MCF 10A (cell line): ENCODE measurements around the gene DNAJC17. TPM values are rescaled to one million over a fixed set of nuclear protein-coding genes. Genes with fewer than 3 reads are reported as not detected.

Experiments
- BruUV-seq: library from RNA; stranded (reverse); fragments of 400-500 nt; replicated peaks from 2 replicates; lab custom pipeline; 2021; lab: Mats Ljungman, UMichigan
- CTCF ChIA-PET: fragments of 300-600 bp; sonication (Branson Sonifier 250); formaldehyde crosslinking; extraction: SDS; loops from one replicate; lab custom pipeline; 2021; ENCODE audit warnings: antibody characterized with exemption, inconsistent platforms; lab: Yijun Ruan, JAX
- POLR2A ChIA-PET: fragments of 300-600, 350-650 bp; sonication (Branson Sonifier 250); formaldehyde crosslinking; extraction: SDS; loops from one replicate; lab custom pipeline; 2020; ENCODE audit warnings: antibody characterized with exemption, inconsistent platforms; lab: Yijun Ruan, JAX
- DNase-seq: peaks from one replicate; pipeline ENCODE4 v3.0.0-alpha.2; 2018; ENCODE audit not compliant: unreplicated experiment
- H3K27ac Mint-ChIP-seq: one replicate; pipeline ENCODE4 v1.8.0; 2022; ENCODE audit warnings: mild to moderate bottlenecking, low read depth, mixed read lengths; ENCODE audit not compliant: unreplicated experiment
- H3K27me3 Mint-ChIP-seq: one replicate; pipeline ENCODE4 v1.8.0; 2022; ENCODE audit warnings: mixed read lengths; ENCODE audit not compliant: insufficient read depth, unreplicated experiment
- H3K36me3 Mint-ChIP-seq: one replicate; pipeline ENCODE4 v1.8.0; 2022; ENCODE audit warnings: mild to moderate bottlenecking, moderate library complexity, mixed read lengths; ENCODE audit not compliant: insufficient read depth, unreplicated experiment
- H3K4me1 Mint-ChIP-seq: one replicate; pipeline ENCODE4 v1.8.0; 2022; ENCODE audit warnings: mixed read lengths; ENCODE audit not compliant: insufficient read depth, unreplicated experiment
- H3K4me3 Mint-ChIP-seq: one replicate; pipeline ENCODE4 v1.8.0; 2022; ENCODE audit warnings: mild to moderate bottlenecking, moderate library complexity, mixed read lengths; ENCODE audit not compliant: unreplicated experiment
- H3K9me3 Mint-ChIP-seq: one replicate; pipeline ENCODE4 v1.8.0; 2022; ENCODE audit warnings: mixed read lengths; ENCODE audit not compliant: unreplicated experiment
- intact Hi-C: fragments of 100-400 bp; cut with micrococcal nuclease; formaldehyde crosslinking; loops from 2 replicates; pipeline ENCODE4 v1.14.1; 2022
- total RNA-seq: library from RNA; stranded (reverse); gene quantifications from 2 replicates; pipeline ENCODE4 v1.2.3, GENCODE V29; 2022
- TF ChIP-seq, protein P1 (sequence below): fragments of 200-600 bp; IDR thresholded peaks from one replicate; pipeline ENCODE4 v1.8.0; 2022; ENCODE audit warnings: antibody characterized with exemption, mild to moderate bottlenecking; ENCODE audit not compliant: unreplicated experiment

DNAJC17 gene
- total RNA-seq, 1 experiment from 2014 or later = 55.1 TPM

DNA sequence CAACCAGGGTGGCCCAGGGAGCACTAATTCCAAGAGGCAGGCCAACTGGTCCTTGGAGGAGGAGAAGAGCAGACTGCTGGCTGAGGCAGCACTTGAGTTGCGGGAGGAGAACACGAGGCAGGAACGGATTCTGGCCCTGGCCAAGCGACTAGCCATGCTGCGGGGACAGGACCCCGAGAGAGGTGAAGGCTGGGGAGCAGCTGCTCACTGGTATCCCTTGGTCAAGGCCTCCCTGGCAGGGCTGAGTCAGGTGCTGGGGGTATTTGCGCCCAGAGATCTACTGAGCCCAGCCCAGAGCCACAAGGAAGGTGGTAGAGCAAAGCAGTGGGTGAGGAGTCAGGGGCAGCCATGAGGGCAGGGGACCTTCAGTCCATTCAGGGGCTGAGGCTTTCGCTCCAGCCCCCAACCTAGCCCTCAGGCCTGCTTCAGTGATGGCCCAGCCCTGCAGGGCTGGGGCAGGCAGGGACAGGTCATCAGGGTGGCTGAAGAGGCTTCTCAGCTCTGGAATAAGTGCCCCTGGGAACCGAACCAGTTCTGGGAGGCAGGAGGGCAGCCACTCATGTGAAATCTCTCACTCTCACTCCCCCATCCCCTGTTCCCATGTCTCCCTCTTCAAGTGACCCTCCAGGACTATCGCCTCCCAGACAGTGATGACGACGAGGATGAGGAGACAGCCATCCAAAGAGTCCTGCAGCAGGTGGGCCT is 5.6 kb upstream of the DNAJC17 start:
- no peak for DNase-seq
- Mint-ChIP-seq H3K4me1 (peaks cover 12% of the 10 kb centered on the region), H3K4me3 (no peak overlapping the region), H3K27ac (no peak overlapping the region), H3K27me3 (no peaks in the 10 kb centered on the region), H3K9me3 (no peaks in the 10 kb centered on the region), H3K36me3 (peaks cover 17% of the 10 kb centered on the region)
- no TSS peak for BruUV-seq
- POLR2A ChIA-PET = interaction anchor here (0.6 kb wide), 1 partner anchor 47 kb away, joined by 4 read pairs; no protein-coding TSS in a partner anchor
- TF ChIP-seq, protein P1, sequence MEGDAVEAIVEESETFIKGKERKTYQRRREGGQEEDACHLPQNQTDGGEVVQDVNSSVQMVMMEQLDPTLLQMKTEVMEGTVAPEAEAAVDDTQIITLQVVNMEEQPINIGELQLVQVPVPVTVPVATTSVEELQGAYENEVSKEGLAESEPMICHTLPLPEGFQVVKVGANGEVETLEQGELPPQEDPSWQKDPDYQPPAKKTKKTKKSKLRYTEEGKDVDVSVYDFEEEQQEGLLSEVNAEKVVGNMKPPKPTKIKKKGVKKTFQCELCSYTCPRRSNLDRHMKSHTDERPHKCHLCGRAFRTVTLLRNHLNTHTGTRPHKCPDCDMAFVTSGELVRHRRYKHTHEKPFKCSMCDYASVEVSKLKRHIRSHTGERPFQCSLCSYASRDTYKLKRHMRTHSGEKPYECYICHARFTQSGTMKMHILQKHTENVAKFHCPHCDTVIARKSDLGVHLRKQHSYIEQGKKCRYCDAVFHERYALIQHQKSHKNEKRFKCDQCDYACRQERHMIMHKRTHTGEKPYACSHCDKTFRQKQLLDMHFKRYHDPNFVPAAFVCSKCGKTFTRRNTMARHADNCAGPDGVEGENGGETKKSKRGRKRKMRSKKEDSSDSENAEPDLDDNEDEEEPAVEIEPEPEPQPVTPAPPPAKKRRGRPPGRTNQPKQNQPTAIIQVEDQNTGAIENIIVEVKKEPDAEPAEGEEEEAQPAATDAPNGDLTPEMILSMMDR = no peak
- CTCF ChIA-PET = interaction anchor here (0.6 kb wide), 2 partner anchors 25 to 378 kb away, joined by 3 read pairs; no protein-coding TSS in a partner anchor
- intact Hi-C loops = no loop called here

DNA sequence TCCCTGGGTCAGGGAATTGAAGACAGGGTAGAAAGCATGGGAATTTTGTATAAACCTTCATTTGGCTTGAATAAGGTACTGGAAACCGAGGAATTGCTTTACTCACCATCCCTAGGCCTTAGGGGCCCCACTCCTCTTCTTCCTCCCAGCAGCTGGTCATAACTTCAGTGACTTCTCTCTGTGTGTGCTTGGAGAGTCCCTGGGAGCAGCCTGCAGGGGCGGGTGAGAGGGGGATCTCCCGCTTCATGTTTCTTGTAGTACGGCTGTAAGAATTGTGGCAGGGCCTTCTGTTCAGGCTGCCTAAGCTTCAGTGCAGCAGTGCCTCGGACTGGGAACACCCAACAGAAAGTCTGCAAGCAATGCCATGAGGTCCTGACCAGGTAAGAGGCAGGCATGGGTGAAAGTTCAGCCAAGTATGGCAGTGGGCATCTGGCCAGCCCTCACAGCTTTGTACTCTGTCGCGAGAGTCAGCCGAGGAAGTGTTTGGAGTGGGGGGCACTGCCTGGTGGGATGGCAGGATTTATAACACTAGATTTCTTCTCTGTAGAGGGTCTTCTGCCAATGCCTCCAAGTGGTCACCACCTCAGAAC is 1.7 kb upstream of the DNAJC17 start:
- Mint-ChIP-seq H3K36me3 (peaks cover 12% of the 10 kb centered on the region), H3K27ac (no peak overlapping the region), H3K27me3 (no peaks in the 10 kb centered on the region), H3K9me3 (no peaks in the 10 kb centered on the region), H3K4me3 (peak overlapping the region; percentile 81), H3K4me1 (peaks cover 12% of the 10 kb centered on the region)
- TF ChIP-seq, protein P1 = no peak
- POLR2A ChIA-PET = interaction anchor here (2.5 to 3.7 kb wide), 3 partner anchors 26 to 86 kb away, joined by 11 to 47 read pairs (median 17); partner anchors contain the start of genes SPINT1 and VPS18
- CTCF ChIA-PET = interaction anchor here (2.1 kb wide), 1 partner anchor 49 kb away, joined by 8 read pairs; no protein-coding TSS in a partner anchor
- BruUV-seq = no TSS peak
- intact Hi-C loops = no loop called here
- no peak for DNase-seq

DNA sequence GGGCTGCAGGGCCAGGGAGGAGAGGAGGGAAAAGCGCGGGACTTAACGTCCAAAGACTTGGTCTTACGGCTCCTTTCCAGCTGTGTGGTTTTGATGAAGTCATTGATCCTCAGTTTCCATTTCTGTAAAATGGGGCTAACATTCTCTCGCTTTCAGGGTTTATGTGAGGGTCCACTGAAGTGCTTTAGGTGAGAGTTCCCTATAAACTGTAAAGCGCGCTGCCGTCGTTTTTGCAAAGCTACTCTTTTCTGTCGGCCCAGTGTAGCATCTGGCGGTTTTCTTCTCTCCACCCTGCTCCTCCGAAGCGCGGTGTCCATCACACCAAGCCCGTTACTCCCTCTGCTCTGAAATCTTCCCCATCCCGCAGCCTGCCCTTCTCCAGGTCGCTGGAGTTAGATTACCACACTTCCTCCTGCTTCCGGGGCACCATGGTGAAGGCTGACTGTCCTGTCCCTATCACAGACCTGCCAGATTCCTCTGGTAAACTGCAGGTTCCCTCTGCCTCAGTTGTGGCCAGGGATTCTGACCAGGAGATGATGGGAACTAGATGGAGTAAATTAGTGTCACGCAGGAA is 702 bp upstream of the DNAJC17 start:
- intact Hi-C loops = no loop called here
- Mint-ChIP-seq H3K4me3 (peak overlapping the region; percentile 81), H3K27me3 (no peaks in the 10 kb centered on the region), H3K4me1 (peaks cover 12% of the 10 kb centered on the region), H3K9me3 (no peaks in the 10 kb centered on the region), H3K27ac (no peak overlapping the region), H3K36me3 (peaks cover 12% of the 10 kb centered on the region)
- BruUV-seq = TSS peak; percentile 31
- no peak for DNase-seq
- TF ChIP-seq, protein P1 = no peak
- CTCF ChIA-PET = interaction anchor here (0.6 to 2.1 kb wide), 6 partner anchors 9 to 616 kb away, joined by 3 to 8 read pairs (median 3); no protein-coding TSS in a partner anchor
- POLR2A ChIA-PET = interaction anchor here (1.0 to 3.7 kb wide), 9 partner anchors 10 to 114 kb away, joined by 3 to 47 read pairs (median 7); partner anchors contain the start of genes C15orf62, GCHFR, RAD51 and SPINT1

DNA sequence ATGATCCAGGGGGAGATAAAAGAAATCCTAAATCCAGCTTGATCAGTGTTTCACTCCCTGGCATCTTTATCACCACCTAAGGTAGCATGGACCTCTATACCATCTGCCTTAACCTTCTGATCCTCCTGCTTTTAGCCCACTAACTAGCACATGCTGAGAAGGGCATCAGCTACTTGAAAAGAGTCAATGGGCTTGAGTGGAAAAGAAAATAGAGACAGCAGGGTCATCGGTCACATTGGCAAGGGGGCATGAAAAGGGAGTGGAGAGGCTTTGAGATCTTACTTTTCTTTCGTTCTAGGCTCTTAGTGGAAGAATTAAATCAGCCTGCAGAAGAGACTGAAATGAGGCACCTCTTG is 623 bp downstream of the DNAJC17 start:
- peaks cover 17% of the 10 kb centered on the region for H3K36me3 Mint-ChIP-seq
- no peaks in the 10 kb centered on the region for H3K27me3 Mint-ChIP-seq
- peak overlapping the region; percentile 83 for H3K27ac Mint-ChIP-seq
- intact Hi-C loops = no loop called here
- TF ChIP-seq, protein P1 = no peak
- POLR2A ChIA-PET = interaction anchor here (0.6 to 3.7 kb wide), 14 partner anchors 13 to 835 kb away, joined by 3 to 47 read pairs (median 5); partner anchors contain the start of genes C15orf62, GCHFR, RAD51 and SPINT1
- H3K9me3 Mint-ChIP-seq = no peaks in the 10 kb centered on the region
- DNase-seq = no peak
- H3K4me1 Mint-ChIP-seq = peaks cover 15% of the 10 kb centered on the region
- BruUV-seq = TSS peak; percentile 64
- peak overlapping the region; percentile 81 for H3K4me3 Mint-ChIP-seq
- CTCF ChIA-PET = interaction anchor here (0.5 to 2.1 kb wide), 5 partner anchors 38 to 287 kb away, joined by 3 to 8 read pairs (median 3); no protein-coding TSS in a partner anchor
